ENCODE results near the gene TMX2.
"Not testable (repeated sequence)": the region's sequence is repeated elsewhere in the genome, so short reads cannot be mapped to it uniquely, and the experiment has no call there.

Gene TMX2, protein sequence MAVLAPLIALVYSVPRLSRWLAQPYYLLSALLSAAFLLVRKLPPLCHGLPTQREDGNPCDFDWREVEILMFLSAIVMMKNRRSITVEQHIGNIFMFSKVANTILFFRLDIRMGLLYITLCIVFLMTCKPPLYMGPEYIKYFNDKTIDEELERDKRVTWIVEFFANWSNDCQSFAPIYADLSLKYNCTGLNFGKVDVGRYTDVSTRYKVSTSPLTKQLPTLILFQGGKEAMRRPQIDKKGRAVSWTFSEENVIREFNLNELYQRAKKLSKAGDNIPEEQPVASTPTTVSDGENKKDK
- total RNA-seq: 23.3 to 109 (median 39.5) reads per million in 3 experiments

DNA sequence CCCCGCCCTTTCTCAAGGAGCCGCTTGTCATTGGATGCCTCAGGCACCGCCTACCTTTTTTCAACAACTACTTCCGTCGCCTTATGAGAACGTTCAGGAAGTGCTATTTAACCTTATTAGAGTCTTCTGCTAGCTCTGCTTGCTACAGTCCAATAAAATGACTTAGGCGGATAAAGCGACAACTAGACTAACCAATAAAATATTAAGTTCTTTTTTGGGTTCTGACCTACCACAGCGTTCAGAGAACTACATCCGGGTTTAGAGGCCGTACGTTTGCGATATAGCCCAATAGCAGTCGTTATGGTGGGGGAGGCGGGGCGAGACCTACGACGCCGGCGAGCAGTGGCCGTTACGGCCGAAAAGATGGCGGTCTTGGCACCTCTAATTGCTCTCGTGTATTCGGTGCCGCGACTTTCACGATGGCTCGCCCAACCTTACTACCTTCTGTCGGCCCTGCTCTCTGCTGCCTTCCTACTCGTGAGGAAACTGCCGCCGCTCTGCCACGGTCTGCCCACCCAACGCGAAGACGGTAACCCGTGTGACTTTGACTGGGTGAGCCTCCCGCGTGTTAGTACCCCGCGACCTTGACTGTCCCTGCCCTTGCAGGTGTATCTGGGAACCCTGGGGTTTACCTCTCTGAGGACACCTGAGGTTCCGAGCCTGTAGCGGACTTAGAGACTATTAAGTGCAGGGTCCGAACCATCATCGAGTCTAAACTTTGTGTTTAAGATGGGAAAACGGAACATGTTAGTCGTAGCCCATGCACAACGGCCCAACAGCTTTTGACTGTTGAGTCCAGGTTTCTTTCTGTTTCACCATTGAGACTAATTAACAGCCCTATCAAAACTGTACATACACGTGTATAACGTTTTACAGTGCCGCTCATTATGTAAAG lies at the start of gene TMX2:
TSS of gene TMX2 (plus strand) at position 338 of the 895 bp plus-strand sequence. CDS start at position 364, 26 bp downstream.
- DNase-seq: peak; percentile 94

GRCh38 chr11:57662893-57663292 lies 49.5 kb upstream of the TMX2 start:
- no peak for DNase-seq

- no peak for DNase-seq
Observed at GRCh38 chr11:57663975-57664374, 48.4 kb upstream of the TMX2 start.

GRCh38 chr11:57667117-57667735 lies 45.2 kb upstream of the TMX2 start:
- DNase-seq: peak; percentile 98

- peak; percentile 100 for DNase-seq
Observed at GRCh38 chr11:57667736-57668433, 44.5 kb upstream of the TMX2 start, which contains the start of gene ZDHHC5. Gene ZDHHC5 (plus strand): TSS chr11:57668114. CDS start chr11:57673091, 4,977 bp downstream.

- peak; percentile 44 for DNase-seq
Observed at GRCh38 chr11:57668434-57668782, 44.0 kb upstream of the TMX2 start.

DNA sequence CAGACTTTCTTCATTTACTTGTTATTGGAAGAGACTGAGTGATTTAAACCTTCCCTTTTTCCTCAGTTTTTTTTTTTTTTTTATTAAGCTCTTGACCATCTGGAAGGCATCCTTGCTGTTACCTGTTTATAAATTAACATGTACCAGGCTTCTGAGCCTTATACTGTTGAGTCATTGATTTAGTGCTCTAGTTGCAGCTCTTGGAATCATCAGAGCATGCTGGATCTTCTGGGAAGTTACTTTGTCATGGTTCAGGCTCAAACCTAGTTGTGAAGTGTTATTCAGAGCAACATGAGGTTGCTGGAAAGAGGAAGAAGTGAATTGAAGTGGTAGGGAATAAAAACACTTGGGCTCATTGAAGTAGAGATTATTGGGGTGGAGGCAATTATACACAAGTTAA lies 38.1 kb upstream of the TMX2 start:
- no peak for DNase-seq

DNA sequence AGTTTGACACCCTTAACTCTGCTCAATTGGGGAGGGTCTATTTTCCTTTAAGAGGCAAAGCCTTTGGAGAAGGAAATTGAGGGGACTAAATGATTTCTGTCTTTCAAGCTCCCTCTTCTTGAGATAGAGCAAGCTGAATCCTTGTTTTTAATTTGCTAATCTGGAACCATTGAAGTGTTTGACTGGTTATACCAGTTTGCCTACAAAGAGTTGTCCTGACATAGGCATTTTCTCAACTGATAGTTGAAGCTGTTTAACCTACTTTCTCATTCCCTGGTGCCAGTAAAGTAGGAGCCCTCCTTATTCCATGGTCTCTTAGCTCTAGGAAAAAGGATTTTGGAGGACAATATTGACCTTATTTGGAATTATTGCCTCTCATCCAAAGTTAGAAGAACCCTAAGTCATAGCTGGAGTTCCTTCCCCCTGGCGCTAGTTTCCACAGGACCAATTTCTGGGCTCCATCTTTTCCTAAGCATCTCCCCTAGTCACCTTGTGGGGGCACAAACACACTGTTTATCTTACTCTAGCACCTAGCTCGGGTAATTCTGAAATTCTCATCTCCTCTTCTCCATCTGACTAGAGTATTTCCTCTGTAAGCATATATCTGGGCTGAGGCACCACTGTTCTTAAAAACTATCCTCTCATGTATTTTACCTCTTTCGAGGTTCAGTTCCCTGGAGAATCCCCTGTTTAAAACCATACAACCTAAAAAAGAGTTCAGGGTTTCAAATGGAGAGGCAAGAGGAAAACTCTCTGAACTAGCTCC lies 37.0 kb upstream of the TMX2 start:
- DNase-seq: no peak

GRCh38 chr11:57679396-57679795 lies 33.0 kb upstream of the TMX2 start:
- no peak for DNase-seq

- no peak for DNase-seq
Observed at GRCh38 chr11:57680552-57680874, 31.9 kb upstream of the TMX2 start.

DNA sequence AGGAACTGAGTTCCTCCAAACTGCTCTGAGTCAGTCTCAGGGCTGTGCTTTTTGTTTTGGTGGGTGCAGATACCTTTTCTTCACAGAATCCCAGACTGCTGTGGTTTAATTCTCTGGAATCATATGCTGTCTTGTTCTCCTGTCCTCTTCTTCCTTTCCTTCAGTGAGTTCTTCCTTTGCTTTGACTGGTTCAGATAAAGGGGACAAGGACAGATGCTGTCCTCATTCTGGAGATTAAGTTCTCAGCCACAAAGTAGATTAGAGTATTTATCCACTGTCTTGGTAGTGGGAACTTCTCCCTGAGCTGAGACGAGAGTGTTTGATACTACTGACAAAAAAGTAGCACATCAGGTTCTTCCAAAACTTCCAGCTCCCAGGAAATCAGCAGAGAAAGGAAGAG lies 31.2 kb upstream of the TMX2 start:
- no peak for DNase-seq

DNA sequence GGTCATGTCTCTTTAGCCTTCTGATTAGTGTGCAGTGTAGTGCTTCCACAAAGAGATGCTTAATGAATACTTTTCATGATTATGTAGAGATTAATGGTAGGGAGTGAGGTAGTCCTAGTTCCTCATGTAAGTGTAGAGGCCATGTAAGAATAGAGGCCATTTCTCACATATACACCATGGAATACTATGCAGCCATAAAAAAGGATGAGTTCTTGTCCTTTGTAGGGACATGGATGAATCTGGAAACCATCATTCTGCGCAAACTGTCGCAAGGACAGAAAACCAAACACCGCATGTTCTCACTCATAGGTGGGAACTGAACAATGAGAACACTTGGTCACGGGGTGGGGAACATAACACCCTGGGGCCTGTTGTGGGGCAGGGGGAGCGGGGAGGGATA lies 21.9 kb upstream of the TMX2 start:
- DNase-seq: not testable (repeated sequence)

DNA sequence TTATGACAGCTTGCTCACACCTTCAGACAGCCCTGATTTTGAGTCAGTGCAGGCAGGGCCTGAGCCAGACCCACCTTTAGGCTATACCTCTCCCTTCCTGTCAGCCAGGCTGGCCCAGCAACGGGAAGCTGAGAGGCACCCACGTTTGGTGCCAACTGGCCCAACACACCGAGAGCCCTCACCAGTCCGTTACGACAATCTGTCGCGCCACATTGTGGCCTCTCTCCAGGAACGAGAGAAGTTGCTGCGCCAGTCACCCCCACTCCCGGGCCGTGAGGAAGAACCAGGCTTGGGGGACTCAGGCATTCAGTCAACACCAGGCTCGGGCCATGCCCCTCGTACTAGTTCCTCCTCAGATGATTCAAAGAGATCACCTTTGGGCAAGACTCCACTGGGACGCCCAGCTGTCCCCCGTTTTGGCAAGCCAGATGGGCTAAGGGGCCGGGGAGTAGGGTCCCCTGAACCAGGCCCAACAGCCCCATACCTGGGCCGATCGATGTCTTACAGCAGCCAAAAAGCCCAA lies 13.5 kb upstream of the TMX2 start:
- no peak for DNase-seq

DNA sequence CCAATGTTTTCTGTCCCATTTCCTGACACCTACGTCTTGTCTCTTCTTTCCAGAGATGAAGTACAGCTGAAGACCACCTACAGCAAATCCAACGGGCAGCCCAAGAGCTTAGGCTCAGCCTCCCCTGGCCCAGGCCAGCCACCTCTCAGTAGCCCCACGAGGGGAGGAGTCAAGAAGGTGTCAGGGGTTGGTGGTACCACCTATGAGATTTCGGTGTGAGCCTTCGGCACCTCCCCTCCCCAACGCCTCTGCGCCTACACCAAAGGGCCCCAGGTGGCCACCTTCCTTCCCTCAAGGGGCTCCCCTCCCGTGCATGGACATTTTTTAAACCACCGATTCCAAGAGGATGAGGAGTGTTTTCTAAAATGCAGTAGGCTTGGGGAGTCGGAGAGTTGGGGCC lies 12.6 kb upstream of the TMX2 start:
- DNase-seq: no peak

GRCh38 chr11:57700425-57700824 lies 12.0 kb upstream of the TMX2 start:
- no peak for DNase-seq

GRCh38 chr11:57703341-57703740 lies 9.1 kb upstream of the TMX2 start:
- DNase-seq: no peak

GRCh38 chr11:57704932-57705331 lies 7.5 kb upstream of the TMX2 start:
- DNase-seq: no peak

- not testable (repeated sequence) for DNase-seq
Observed at GRCh38 chr11:57705432-57705831, 7.0 kb upstream of the TMX2 start.

- no peak for DNase-seq
Observed at GRCh38 chr11:57709802-57710367, 2.5 kb upstream of the TMX2 start.

- peak; percentile 81 for DNase-seq
Observed at GRCh38 chr11:57711414-57712255, 758 bp upstream of the TMX2 start, which contains the start of gene MED19. Gene MED19 (minus strand): TSS chr11:57712215. CDS start chr11:57712179, 36 bp downstream.
